Eye (tissue), 1 donor: ENCODE data around the gene LRRC49.

Experiments used
- DNase-seq: peaks from one replicate; pipeline ENCODE4 v3.0.0-alpha.2; 2015

Gene LRRC49

GRCh38 chr15:71054286-71054952, 161.8 kb downstream of the LRRC49 start:
- DNase-seq, result no peak

- DNase-seq, result no peak
Measured at GRCh38 chr15:71055461-71055860, 162.8 kb downstream of the LRRC49 start.

- no peak for DNase-seq
Measured at GRCh38 chr15:71056111-71056510, 163.5 kb downstream of the LRRC49 start.

GRCh38 chr15:71057143-71057542, 164.5 kb downstream of the LRRC49 start:
- no peak for DNase-seq

- no peak for DNase-seq
Measured at GRCh38 chr15:71057581-71057980, 165.0 kb downstream of the LRRC49 start.

- no peak for DNase-seq
Measured at GRCh38 chr15:71060983-71061382, 168.4 kb downstream of the LRRC49 start.

GRCh38 chr15:71066983-71067382, 174.4 kb downstream of the LRRC49 start:
- no peak for DNase-seq

GRCh38 chr15:71069693-71070092, 177.1 kb downstream of the LRRC49 start:
- no peak for DNase-seq

GRCh38 chr15:71071529-71071928, 178.9 kb downstream of the LRRC49 start:
- no peak for DNase-seq

GRCh38 chr15:71072423-71072822, 179.8 kb downstream of the LRRC49 start:
- no peak for DNase-seq

GRCh38 chr15:71078506-71079207, 186.0 kb downstream of the LRRC49 start:
- DNase-seq, result no peak

- DNase-seq, result no peak
Measured at GRCh38 chr15:71079208-71080044, 186.8 kb downstream of the LRRC49 start.

- no peak for DNase-seq
Measured at GRCh38 chr15:71080166-71080565, 187.5 kb downstream of the LRRC49 start.

- DNase-seq, result no peak
Measured at GRCh38 chr15:71080705-71081104, 188.1 kb downstream of the LRRC49 start.

GRCh38 chr15:71082803-71083202, 190.2 kb downstream of the LRRC49 start:
- DNase-seq, result no peak

GRCh38 chr15:71083349-71083748, 190.7 kb downstream of the LRRC49 start:
- DNase-seq, result no peak

- DNase-seq, result no peak
Measured at GRCh38 chr15:71084264-71084663, 191.6 kb downstream of the LRRC49 start.

- DNase-seq, result no peak
Measured at GRCh38 chr15:71085809-71086208, 193.2 kb downstream of the LRRC49 start.

GRCh38 chr15:71088155-71088554, 195.5 kb downstream of the LRRC49 start:
- DNase-seq, result no peak

- DNase-seq, result no peak
Measured at GRCh38 chr15:71088683-71089082, 196.1 kb downstream of the LRRC49 start.

- no peak for DNase-seq
Measured at GRCh38 chr15:71089801-71090200, 197.2 kb downstream of the LRRC49 start.

- DNase-seq, result no peak
Measured at GRCh38 chr15:71091601-71092000, 199.0 kb downstream of the LRRC49 start.

- DNase-seq, result no peak
Measured at GRCh38 chr15:71092056-71092600, 199.5 kb downstream of the LRRC49 start.
